Measurements from ENCODE around the gene UBE2E2.
"Not testable (repeated sequence)": the region's sequence is repeated elsewhere in the genome, so short reads cannot be mapped to it uniquely, and the experiment has no call there.

Gene UBE2E2

DNA sequence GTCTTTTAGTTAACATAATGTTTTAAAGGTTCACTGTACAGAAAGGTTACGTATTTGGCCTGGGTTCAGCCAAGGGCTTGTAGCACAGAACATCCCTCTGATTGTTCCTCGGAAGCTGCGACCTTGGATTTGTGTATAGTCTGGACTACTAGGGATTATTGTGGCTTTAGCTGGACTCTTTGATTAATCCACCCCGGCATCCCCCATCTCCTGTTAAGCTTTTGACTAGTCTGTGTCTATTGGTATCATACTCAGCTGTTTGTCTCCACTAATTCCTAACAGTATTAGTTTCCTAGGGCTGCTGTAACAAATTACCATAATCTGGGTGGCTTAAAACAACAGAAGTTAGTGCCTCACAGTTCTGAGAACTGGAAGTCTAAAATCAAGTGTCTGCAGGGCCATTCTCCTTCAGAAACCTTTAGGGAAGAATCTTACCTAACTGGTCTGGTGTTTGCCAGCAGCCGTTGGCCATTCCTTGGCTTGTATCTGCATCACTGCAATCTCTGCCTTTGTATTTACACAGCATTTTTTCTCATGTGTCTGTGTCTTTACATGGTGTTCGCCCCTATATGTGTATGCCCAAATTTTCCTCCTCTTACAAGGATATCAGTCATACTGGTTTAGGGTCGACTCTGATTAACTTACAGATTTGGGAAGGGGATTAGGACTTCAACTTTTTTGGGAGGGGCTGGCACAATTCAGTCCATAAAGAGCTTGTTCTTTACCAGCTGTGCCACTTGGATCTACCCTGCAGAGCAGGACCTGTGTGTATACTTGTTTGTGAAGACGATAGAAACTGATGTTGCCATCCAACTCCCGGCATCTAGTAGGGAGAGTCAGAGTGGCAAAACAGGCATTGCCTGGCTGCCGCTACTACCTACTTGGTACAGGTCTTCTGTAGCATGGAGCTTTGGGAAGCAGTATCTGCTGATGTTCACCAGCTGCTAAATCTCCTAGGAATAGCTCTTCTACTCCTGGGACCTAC, 117.8 kb downstream of the UBE2E2 start:
- in situ Hi-C loops (cut with HindIII; ENCODE audit: low sequenced_read_pairs): no loop called here

DNA sequence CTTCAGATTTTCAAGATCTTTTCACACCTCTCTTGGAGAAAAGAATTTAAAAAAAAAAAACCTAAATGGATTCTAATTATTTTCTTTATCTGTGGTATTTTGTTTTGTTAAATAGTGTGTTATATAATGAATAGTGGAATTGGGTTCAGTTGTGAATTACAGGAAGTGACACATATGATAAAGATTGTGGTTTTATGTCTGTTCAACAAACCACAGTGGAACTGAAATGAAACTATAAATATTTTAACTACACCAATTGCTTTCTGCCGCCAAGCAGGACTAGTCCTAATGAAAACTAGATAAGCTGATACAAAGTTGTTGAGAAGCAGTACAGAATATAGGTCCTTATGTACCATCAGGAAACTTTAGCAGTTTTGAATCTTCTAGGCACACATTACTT, 121.6 kb downstream of the UBE2E2 start:
- in situ Hi-C loops (cut with HindIII; ENCODE audit: low sequenced_read_pairs): no loop called here

DNA sequence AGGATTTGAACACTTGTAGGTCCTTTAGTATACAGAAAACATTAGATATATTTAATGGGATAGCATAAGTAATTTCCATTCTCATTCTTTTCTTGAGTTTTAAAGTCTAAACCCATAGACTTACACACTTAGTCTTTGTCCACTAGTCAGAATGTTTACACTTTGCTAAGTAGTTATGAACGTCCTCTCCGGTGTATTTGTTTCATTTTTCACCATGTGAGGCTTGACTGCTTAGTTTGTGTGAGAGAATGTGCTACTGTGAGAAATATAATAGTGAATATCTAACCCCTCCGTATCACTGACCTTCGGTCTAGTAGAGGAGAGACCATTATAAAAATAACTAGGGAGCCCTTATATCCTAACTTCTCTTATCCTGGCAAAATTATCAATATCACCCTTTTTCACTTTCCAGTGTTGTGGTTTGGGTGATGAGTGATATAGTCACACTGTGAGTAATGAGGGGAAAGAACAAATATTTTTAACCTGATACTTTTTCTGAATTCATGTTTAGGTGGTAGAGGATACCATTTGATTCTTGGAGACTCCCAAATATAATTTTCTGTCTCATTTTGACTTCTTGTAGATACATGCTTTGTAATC, 122.4 kb downstream of the UBE2E2 start:
- in situ Hi-C loops (cut with HindIII; ENCODE audit: low sequenced_read_pairs): no loop called here

GRCh38 chr3:23329471-23330105, 126.5 kb downstream of the UBE2E2 start:
- in situ Hi-C loops (cut with HindIII; ENCODE audit: low sequenced_read_pairs): no loop called here

DNA sequence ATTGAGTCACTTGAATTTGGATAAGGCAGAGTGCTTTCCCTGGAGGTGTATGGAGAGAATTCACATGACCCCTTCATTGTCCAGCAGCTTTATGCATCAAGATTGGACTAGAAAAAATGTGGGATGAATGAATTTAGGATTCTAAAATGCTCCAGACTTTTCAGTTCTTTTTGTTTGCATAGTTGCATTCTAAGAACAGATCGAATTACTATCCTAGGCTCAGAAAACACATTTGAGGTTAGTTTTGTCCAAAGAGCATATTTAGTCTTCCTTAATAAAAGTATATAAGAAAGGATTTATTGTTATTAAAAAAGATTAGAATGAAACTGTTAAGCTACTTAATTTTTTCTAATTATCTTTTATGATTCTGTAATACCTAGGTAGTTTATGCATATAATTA, 127.4 kb downstream of the UBE2E2 start:
- in situ Hi-C loops (cut with HindIII; ENCODE audit: low sequenced_read_pairs): no loop called here

GRCh38 chr3:23331141-23331935, 128.2 kb downstream of the UBE2E2 start:
- in situ Hi-C loops (cut with HindIII; ENCODE audit: low sequenced_read_pairs): no loop called here

GRCh38 chr3:23333633-23334032, 130.5 kb downstream of the UBE2E2 start:
- in situ Hi-C loops (cut with HindIII; ENCODE audit: low sequenced_read_pairs): no loop called here

- in situ Hi-C loops (cut with HindIII; ENCODE audit: low sequenced_read_pairs): not testable (repeated sequence)
Observed at GRCh38 chr3:23336853-23337252, 133.7 kb downstream of the UBE2E2 start.

GRCh38 chr3:23341147-23341838, 138.2 kb downstream of the UBE2E2 start:
- in situ Hi-C loops (cut with HindIII; ENCODE audit: low sequenced_read_pairs): no loop called here

DNA sequence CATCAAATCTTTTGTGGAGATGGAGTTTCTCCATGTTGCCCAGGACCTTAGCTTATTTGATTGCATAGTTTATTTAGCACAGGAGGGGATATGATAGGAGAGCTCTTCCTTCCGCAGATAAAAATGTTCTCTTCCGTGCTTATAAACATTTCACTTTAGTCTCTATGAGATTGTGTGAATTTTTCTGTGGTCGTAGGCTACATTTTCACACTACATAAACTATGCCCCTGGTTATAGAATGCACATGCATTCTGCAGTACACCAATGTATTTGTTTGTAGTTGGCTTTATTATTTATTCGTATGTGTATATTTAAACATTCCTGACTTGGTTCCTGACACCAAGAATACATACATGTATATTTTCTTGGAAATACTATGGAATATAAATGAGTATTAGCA, 139.2 kb downstream of the UBE2E2 start:
- in situ Hi-C loops (cut with HindIII; ENCODE audit: low sequenced_read_pairs): no loop called here

DNA sequence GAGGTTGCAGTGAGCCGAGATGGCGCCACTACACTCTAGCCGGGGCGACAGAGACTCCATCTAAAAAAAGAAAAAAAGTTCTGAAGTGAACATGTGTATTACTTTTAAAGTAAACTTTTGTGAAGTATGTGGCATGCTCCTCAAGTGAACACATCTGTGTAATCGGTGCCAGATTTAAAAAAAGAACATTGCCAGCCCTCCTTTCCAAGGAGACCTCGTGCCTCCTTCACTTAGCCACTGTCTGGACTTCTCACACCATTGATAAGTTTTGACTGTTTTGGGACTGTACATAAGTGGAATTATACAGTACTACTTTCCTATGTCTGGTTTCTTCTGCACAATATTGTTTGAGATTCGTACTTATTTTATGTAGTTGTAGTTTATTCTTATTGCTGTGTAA, 140.4 kb downstream of the UBE2E2 start:
- in situ Hi-C loops (cut with HindIII; ENCODE audit: low sequenced_read_pairs): no loop called here

- in situ Hi-C loops (cut with HindIII; ENCODE audit: low sequenced_read_pairs): no loop called here
Observed at GRCh38 chr3:23344886-23345285, 141.8 kb downstream of the UBE2E2 start.

- in situ Hi-C loops (cut with HindIII; ENCODE audit: low sequenced_read_pairs): not testable (repeated sequence)
Observed at GRCh38 chr3:23349444-23349843, 146.3 kb downstream of the UBE2E2 start.

DNA sequence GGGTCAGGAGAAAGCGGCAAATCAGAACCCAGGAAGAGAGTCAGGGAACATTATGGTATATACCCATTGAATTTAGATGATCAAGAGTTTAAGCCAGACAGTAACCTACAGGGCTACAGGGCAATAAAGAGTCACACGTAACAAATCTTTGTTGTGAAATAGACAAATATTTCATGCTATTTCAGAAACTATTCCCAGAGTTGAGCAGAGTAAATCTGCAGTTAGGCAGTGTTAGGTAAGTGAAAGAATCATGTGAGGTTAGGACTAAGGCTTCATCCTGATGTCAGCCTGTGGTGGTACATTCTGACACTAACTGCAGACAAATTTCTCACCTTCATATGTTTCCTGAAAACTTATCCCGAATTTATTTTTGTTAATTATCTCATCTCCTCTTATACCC, 153.0 kb downstream of the UBE2E2 start:
- in situ Hi-C loops (cut with HindIII; ENCODE audit: low sequenced_read_pairs): no loop called here

GRCh38 chr3:23356923-23357322, 153.8 kb downstream of the UBE2E2 start:
- in situ Hi-C loops (cut with HindIII; ENCODE audit: low sequenced_read_pairs): no loop called here

DNA sequence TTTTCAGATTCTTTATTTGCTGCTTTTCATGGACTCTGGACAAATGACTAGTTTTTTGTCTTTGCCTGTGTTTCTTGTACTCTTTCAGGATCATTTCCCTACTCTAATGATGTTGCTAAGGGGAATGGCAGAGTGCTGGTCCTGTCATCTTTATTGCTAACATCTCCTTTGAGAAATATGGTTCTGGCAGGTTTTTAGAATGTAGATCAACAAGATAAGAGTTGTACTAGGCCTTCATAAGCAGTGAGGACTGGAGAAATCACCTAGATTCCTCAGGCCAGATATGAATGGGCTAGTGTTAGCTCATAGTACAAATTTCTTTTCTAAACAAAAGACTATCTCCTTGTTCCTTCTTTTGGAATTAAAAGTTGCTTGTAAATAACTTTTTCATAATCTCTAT, 156.0 kb downstream of the UBE2E2 start:
- in situ Hi-C loops (cut with HindIII; ENCODE audit: low sequenced_read_pairs): no loop called here

- in situ Hi-C loops (cut with HindIII; ENCODE audit: low sequenced_read_pairs): no loop called here
Observed at GRCh38 chr3:23365066-23365465, 161.9 kb downstream of the UBE2E2 start.

GRCh38 chr3:23368731-23369130, 165.6 kb downstream of the UBE2E2 start:
- in situ Hi-C loops (cut with HindIII; ENCODE audit: low sequenced_read_pairs): no loop called here

DNA sequence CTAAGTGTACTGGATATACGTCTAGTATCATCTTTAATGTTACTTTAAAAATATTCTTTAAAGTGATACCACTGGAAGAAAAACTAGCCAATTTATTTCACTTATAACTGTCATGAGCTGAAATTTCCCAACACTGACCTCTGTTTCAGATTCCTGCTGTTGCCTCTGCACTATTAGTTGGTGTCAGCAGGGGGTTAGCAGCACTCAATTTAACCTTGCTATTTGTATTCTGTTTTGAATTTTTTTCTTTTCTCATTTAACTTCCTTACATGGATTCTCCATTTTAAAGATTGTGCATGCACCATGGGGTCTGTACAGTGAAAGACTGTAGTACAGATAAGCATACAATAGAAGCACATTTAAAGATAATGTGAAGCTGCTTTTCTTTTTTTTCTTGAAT, 169.2 kb downstream of the UBE2E2 start:
- in situ Hi-C loops (cut with HindIII; ENCODE audit: low sequenced_read_pairs): no loop called here

- in situ Hi-C loops (cut with HindIII; ENCODE audit: low sequenced_read_pairs): no loop called here
Observed at GRCh38 chr3:23376516-23377248, 173.6 kb downstream of the UBE2E2 start.

Measured in DLD1 (cell line).